Type B pancreatic cell (in vitro differentiated cells): Measurements from ENCODE around the gene SYT4. TPM values are rescaled to one million over a fixed set of nuclear protein-coding genes. Genes with fewer than 3 reads are reported as not detected.

Experiments
- DNase-seq: peaks from one replicate; pipeline ENCODE4 v3.0.0; 2021; ENCODE audit warnings: mixed read lengths; ENCODE audit not compliant: unreplicated experiment; ENCODE audit errors: extremely low spot score
- H3K27ac Mint-ChIP-seq: 2 replicates; pipeline ENCODE4 v1.8.0; 2021; ENCODE audit warnings: mild to moderate bottlenecking, mixed read lengths
- H3K27me3 Mint-ChIP-seq: 2 replicates; pipeline ENCODE4 v1.8.0; 2021; ENCODE audit warnings: mixed read lengths
- H3K36me3 Mint-ChIP-seq: 2 replicates; pipeline ENCODE4 v1.8.0; 2021; ENCODE audit warnings: mixed read lengths
- H3K4me1 Mint-ChIP-seq: one replicate; pipeline ENCODE4 v1.8.0; 2021; ENCODE audit warnings: mixed read lengths; ENCODE audit not compliant: unreplicated experiment
- H3K4me3 Mint-ChIP-seq: 2 replicates; pipeline ENCODE4 v1.8.0; 2021; ENCODE audit warnings: mild to moderate bottlenecking, mixed read lengths
- H3K9me3 Mint-ChIP-seq: 2 replicates; pipeline ENCODE4 v1.8.0; 2021; ENCODE audit warnings: mixed read lengths
- total RNA-seq: library from RNA; stranded (reverse); gene quantifications from 2 replicates; pipeline ENCODE4 v1.2.1, GENCODE V29; 2021; ENCODE audit warnings: low replicate concordance
- TF ChIP-seq, protein P1 (sequence below): fragments of 200-600 bp; sonication (generic); conservative IDR thresholded peaks from 2 replicates; pipeline ENCODE4 v1.5.0; 2021; ENCODE audit warnings: antibody characterized with exemption, mild to moderate bottlenecking

Gene SYT4
- total RNA-seq, 1 donor from 2014 or later = 20.5 TPM

DNA sequence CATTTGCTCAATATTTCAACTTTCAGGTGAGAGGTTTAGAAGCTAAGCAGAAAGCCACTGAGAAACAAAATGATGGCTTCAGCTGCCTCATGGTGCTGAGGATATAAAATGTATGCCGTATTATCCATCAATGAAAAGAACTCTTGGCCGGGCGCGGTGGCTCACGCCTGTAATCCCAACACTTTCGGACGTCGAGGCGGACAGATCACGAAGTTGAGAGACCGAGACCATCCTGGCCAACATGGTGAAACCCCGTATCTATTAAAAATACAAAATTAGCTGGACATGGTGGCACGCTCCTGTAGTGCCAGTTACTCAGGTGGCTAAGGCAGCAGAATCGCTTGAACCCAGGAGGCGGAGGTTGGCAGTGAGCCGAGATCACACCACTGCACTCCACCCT lies 6.0 kb upstream of the SYT4 start:
- Mint-ChIP-seq H3K4me3 (no peak overlapping the region), H3K9me3 (no peaks in the 10 kb centered on the region), H3K36me3 (no peaks in the 10 kb centered on the region), H3K27me3 (peaks cover 9% of the 10 kb centered on the region), H3K27ac (no peak overlapping the region), H3K4me1 (peaks cover 6% of the 10 kb centered on the region)
- DNase-seq = no peak
- TF ChIP-seq, protein P1, sequence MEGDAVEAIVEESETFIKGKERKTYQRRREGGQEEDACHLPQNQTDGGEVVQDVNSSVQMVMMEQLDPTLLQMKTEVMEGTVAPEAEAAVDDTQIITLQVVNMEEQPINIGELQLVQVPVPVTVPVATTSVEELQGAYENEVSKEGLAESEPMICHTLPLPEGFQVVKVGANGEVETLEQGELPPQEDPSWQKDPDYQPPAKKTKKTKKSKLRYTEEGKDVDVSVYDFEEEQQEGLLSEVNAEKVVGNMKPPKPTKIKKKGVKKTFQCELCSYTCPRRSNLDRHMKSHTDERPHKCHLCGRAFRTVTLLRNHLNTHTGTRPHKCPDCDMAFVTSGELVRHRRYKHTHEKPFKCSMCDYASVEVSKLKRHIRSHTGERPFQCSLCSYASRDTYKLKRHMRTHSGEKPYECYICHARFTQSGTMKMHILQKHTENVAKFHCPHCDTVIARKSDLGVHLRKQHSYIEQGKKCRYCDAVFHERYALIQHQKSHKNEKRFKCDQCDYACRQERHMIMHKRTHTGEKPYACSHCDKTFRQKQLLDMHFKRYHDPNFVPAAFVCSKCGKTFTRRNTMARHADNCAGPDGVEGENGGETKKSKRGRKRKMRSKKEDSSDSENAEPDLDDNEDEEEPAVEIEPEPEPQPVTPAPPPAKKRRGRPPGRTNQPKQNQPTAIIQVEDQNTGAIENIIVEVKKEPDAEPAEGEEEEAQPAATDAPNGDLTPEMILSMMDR = no peak

DNA sequence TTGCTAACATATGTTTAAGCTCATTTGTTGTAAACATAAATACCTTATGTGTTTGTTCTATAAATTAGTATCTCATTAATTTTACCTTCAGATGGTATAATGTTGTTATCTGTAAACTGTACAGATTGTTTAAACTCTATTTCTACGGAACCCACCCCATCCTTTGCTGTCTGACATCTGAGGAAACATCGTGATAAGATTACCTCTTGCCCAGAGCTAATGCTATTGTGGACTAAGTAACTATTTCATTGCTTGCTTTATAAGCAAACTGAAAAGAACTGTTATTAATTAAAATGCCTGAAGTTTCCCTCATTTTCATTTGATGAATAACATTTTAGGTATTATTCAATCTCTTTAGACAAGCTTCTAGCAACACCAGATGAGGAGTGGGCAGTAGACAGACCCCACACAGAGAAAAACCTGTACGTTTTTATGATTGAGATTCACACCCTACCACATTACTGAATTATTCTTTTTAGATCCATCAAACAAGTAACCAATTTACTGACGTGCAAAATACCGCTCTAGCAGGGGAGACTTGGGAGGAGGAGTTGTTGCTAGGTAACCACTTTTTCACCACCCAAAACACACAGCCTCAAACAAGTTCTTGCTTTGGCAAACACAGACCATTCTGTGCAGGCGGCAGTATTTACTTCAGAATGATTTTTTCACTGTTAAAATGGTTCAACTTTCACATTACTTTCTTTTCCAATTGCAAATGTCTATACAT lies 1.9 kb upstream of the SYT4 start:
- Mint-ChIP-seq H3K4me3 (peak overlapping the region; percentile 25), H3K27ac (no peak overlapping the region)
- no peak for DNase-seq

DNA sequence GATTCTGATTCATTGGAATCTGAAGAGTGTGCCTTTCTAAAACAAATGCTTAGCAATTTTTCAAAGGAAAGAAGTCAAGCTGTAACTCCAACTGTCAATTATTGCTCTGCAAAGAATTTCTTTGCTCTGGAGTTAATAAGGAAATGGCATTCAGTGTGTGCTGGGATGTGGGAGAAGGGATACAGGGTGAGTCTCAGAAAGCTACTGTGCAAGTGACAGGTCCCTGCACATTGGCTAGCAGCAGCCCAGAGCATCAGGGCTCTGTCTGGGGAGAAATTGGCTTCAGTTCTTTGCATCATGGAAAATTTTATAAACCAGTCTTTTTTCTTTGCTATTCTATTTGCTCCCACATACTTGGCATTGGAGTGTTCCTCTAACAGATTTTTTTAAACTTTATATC lies 1.1 kb upstream of the SYT4 start:
- H3K4me1 Mint-ChIP-seq = peaks cover 6% of the 10 kb centered on the region
- H3K27ac Mint-ChIP-seq = no peak overlapping the region
- no peaks in the 10 kb centered on the region for H3K36me3 Mint-ChIP-seq
- DNase-seq = no peak
- no peak overlapping the region for H3K4me3 Mint-ChIP-seq
- TF ChIP-seq, protein P1 = no peak
- H3K27me3 Mint-ChIP-seq = peaks cover 20% of the 10 kb centered on the region
- H3K9me3 Mint-ChIP-seq = no peaks in the 10 kb centered on the region

More for the DNA sequence above, 1.9 kb upstream of the SYT4 start:
- Mint-ChIP-seq H3K27me3 (peaks cover 20% of the 10 kb centered on the region), H3K9me3 (no peaks in the 10 kb centered on the region), H3K36me3 (no peaks in the 10 kb centered on the region), H3K4me1 (peaks cover 6% of the 10 kb centered on the region)
- TF ChIP-seq, protein P1 = no peak

DNA sequence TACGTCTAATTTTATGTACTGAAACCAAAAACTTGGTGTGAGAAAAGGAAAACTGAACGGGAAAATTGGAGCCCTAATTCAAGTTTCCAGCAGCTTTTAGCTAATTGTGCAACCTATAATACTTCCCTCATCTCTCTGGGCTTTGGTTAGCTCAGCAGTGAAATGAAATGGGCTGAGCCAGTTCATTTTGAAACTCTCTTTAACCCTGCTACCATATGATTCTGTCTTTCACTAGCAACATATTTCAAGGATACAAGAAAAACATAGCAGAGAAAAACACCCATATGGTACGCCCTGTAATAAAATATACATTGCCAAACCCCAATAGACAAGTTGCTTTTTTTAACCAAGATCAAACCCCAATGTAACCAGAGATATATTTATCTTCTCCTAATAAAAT lies 799 bp downstream of the SYT4 start:
- H3K4me1 Mint-ChIP-seq = peaks cover 6% of the 10 kb centered on the region
- no peak overlapping the region for H3K27ac Mint-ChIP-seq
- no peaks in the 10 kb centered on the region for H3K36me3 Mint-ChIP-seq
- TF ChIP-seq, protein P1 = no peak
- peak overlapping the region; percentile 78 for H3K4me3 Mint-ChIP-seq
- DNase-seq = no peak
- H3K27me3 Mint-ChIP-seq = peaks cover 20% of the 10 kb centered on the region
- H3K9me3 Mint-ChIP-seq = no peaks in the 10 kb centered on the region

DNA sequence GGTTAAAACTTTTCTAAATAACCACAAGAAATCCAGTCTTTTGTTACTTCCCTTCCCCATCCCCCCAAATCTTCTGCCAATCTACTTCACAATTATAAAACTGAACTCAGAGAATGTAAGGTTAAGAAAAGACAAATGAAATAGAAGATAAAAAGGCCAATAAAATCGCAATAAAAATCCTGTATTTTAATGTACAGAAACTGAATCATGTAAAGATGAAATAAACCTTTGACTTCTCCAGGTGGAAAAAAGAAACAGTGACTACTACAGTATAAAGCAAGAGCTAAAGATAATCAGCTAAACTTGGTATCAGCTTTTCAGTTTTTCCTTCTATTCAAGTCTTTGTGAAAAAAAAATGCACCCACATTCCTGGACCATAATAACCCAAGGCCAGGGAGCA lies 1.7 kb downstream of the SYT4 start:
- H3K27ac Mint-ChIP-seq = no peak overlapping the region
- peaks cover 6% of the 10 kb centered on the region for H3K4me1 Mint-ChIP-seq
- DNase-seq = no peak
- TF ChIP-seq, protein P1 = no peak
- H3K36me3 Mint-ChIP-seq = no peaks in the 10 kb centered on the region
- no peaks in the 10 kb centered on the region for H3K9me3 Mint-ChIP-seq
- H3K27me3 Mint-ChIP-seq = peaks cover 20% of the 10 kb centered on the region
- H3K4me3 Mint-ChIP-seq = peak overlapping the region; percentile 78
